Stimulated activated CD4-positive, alpha-beta T cell treated with anti-CD3 and anti-CD28 coated beads, TNF-alpha, amount 100 ng/mL, for 24 hours (primary cell): ENCODE measurements around the gene ZNF426.

Source experiments
- DNase-seq, 3 experiments: peaks; one replicate each; pipeline ENCODE4 v3.0.0-alpha.2; 2020; ENCODE audit warnings: low read depth in 3 of 3

The ZNF426 gene

GRCh38 chr19:9498183-9498902 is 40.1 kb downstream of the ZNF426 start, which contains the start of gene ZNF560:
TSS of gene ZNF560 (minus strand) at chr19:9498616. CDS start at chr19:9475313, 23,303 bp downstream.
- no peak for DNase-seq

- no peak for DNase-seq
These were observed 44.3 kb downstream of the ZNF426 start for GRCh38 chr19:9494096-9494495.

GRCh38 chr19:9487016-9487415 is 51.4 kb downstream of the ZNF426 start:
- DNase-seq: no peak

GRCh38 chr19:9485140-9485539 is 53.3 kb downstream of the ZNF426 start:
- DNase-seq: no peak

GRCh38 chr19:9474975-9475374 is 63.5 kb downstream of the ZNF426 start:
- DNase-seq: no peak
